HK-2 (cell line): Measurements from ENCODE around the gene CSPG5.

Experiments used
- DNase-seq: peaks from one replicate; pipeline ENCODE4 v3.0.0-alpha.2; 2018; ENCODE audit not compliant: unreplicated experiment

The CSPG5 gene

GRCh38 chr3:47586746-47587145 lies 8.1 kb upstream of the CSPG5 start:
- DNase-seq = no peak

GRCh38 chr3:47583320-47584075 lies 4.8 kb upstream of the CSPG5 start:
- no peak for DNase-seq

DNA sequence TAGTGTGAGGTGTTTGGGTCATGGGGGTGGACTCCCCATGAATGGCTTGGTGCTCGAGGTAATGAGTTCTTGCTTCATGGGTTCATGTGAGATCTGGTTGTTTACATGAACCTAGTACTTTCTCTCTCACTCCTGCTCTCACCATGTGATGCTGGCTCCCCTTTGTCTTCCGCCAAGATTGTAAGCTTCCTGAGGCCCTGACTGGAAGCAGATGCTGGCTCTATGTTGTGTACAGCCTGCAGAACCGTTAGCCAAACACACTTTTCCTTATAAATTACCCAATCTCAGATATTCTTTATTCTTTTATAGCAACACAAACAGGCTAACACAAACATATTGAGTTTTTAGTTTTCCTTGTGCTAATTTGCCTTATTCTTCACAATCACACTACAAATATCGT lies 3.2 kb upstream of the CSPG5 start:
- no peak for DNase-seq

DNA sequence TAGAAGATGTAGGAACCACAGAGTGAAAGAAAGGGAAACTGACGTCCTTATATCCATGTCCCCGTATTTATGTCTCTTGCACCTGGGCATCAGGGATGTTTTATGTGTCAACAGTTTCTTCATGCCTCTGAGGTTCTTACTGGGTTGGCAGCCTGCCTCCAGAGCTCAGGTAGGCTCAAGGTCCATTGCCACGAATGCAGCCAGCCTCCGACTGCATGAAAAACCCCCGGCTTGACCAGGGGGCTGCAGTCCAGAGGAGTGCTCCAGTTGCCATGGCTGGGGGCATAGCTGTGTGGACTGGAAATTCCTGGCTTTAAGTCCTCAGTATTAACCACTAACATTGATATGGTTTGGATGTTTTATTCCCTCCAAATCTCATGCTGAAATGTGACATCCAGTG lies 2.8 kb upstream of the CSPG5 start:
- DNase-seq = no peak

- DNase-seq = no peak
Measured at GRCh38 chr3:47580481-47580880, 1.8 kb upstream of the CSPG5 start.

- no peak for DNase-seq
Measured at GRCh38 chr3:47579875-47580274, 1.2 kb upstream of the CSPG5 start.

DNA sequence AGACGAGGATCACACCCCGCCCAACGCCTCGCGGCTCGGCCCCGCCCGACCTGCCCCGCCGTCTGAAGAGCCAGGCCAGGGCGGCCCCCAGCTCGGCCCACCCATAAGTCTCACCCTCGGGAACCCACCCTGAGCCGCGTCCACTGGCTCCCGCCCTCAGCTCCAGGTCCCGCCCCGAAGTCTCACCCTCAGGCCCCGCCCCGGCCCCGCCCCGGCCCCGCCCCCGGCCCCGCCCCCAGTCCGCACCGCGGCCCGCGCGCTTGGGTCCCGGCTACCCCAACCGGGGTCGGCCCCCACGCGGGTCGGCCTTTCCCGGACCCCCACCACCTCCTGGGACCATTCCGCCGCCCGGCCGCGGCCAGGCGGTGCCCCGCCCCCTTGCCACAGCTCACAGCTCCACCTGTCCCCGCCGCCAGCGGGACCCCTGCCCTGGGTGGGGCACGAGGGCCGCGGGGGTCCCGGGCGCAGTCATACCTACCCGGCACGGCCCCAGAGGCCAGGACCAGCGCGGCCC lies 489 bp downstream of the CSPG5 start:
- DNase-seq = peak; percentile 48

GRCh38 chr3:47577583-47578118 lies 1.0 kb downstream of the CSPG5 start:
- no peak for DNase-seq

GRCh38 chr3:47573190-47574172 lies 5.2 kb downstream of the CSPG5 start:
- DNase-seq = no peak

- DNase-seq = no peak
Measured at GRCh38 chr3:47571391-47572175, 7.1 kb downstream of the CSPG5 start.

GRCh38 chr3:47568901-47569300 lies 9.8 kb downstream of the CSPG5 start:
- no peak for DNase-seq

GRCh38 chr3:47567149-47567548 lies 11.5 kb downstream of the CSPG5 start:
- no peak for DNase-seq

GRCh38 chr3:47566667-47567066 lies 12.0 kb downstream of the CSPG5 start:
- no peak for DNase-seq

DNA sequence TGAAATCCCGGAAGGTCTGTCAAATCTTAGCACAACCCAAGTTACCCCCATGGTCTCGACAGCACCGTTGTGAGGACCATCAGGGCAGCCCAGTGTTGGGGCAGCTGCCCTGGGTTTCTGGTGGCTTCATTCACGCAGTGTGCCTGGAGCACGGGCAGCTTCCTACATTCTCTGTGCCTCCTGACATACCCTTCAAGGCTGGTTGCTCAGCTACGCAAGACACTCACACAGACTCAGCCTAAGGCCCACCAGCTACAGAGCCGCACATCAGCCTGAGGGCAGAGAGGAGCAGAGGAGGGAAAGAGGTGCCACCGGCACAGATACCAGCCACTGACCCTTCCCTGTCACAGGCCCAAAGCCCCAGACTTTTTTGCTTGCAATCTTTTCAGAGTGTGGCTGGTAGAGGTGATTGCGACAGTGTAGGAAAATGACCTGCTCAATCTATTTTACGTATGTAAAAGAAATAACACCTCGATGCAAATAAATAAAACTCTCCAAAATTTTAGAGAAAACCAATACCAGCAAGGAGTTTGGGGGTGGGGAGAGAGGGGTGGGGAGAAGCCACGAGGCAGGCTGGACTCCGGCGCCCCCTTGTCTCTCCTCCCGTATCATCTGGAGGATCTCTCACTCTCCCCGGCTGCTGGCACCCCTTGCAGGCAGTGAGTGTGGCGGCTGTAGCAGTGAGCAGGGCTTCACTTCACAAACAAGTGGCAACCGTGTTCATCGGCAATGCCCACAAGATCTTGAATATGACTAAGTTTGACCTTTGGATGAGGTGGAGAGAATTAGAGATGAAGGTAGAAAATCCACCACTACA lies 12.7 kb downstream of the CSPG5 start:
- no peak for DNase-seq

GRCh38 chr3:47556351-47556750 lies 22.3 kb downstream of the CSPG5 start:
- DNase-seq = no peak

DNA sequence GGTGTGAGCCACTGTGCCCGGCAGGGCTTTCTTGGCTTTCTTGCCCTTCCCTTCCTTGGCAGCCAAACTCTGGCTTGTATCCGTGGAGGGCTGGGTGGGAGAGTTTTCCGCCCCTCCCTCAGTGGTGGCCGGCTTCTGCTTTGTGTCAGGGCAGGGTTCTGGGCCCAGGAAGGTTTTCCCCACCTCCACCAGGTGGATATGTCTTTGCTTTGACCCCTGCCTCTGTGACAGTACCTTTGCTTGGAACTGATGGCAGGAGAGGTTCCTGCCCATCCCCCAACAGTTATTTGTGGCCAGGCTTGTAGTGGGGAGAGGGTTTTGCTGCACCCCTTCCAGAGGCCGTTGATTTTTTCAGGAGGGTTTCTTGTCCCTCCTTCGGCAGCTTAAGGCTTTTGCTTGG lies 24.3 kb downstream of the CSPG5 start:
- no peak for DNase-seq

- DNase-seq = no peak
Measured at GRCh38 chr3:47553407-47553806, 25.3 kb downstream of the CSPG5 start.

- DNase-seq = no peak
Measured at GRCh38 chr3:47542471-47543173, 36.0 kb downstream of the CSPG5 start.

GRCh38 chr3:47541583-47542108 lies 37.0 kb downstream of the CSPG5 start:
- no peak for DNase-seq

GRCh38 chr3:47540281-47540680 lies 38.4 kb downstream of the CSPG5 start:
- DNase-seq = no peak
